PC-9 (cell line): ENCODE results near the gene VEZT. TPM values are rescaled to one million over a fixed set of nuclear protein-coding genes. Genes with fewer than 3 reads are reported as not detected.

ENCODE experiments used
- BruUV-seq: library from RNA; stranded (reverse); fragments of 400-500 nt; replicated peaks from 2 replicates; lab custom pipeline; 2021; lab: Mats Ljungman, UMichigan
- CTCF ChIA-PET: fragments of 300-600 bp; sonication (Branson Sonifier 250); formaldehyde crosslinking; loops from one replicate; lab custom pipeline; 2022; ENCODE audit warnings: antibody characterized with exemption; lab: Charles Lee
- POLR2A ChIA-PET: fragments of 300-600 bp; sonication (Branson Sonifier 250); formaldehyde crosslinking; loops from one replicate; lab custom pipeline; 2022; ENCODE audit warnings: antibody characterized with exemption; ENCODE audit not compliant: unreplicated experiment; lab: Charles Lee
- DNase-seq, 2 experiments: peaks; one replicate each; pipeline versions ENCODE4 v3.0.0 to v3.0.0-alpha.2; 2015 to 2022; ENCODE audit warnings: mixed read lengths in 1 of 2
- H2AFZ ChIP-seq: fragments of 200-600 bp; sonication (generic); 2 replicates; pipeline ENCODE4 v1.8.1; 2017; ENCODE audit warnings: antibody characterized with exemption
- H3F3A ChIP-seq: fragments of 200-600 bp; sonication (generic); 2 replicates; pipeline ENCODE4 v1.8.1; 2017; ENCODE audit warnings: antibody characterized with exemption, mild to moderate bottlenecking, low read depth; ENCODE audit not compliant: insufficient read depth
- H3K27ac ChIP-seq: fragments of 200-600 bp; sonication (generic); 2 replicates; pipeline ENCODE4 v1.6.1; 2016; ENCODE audit warnings: mixed run types
- H3K27me3 ChIP-seq: fragments of 200-600 bp; sonication (generic); 2 replicates; pipeline ENCODE4 v1.6.1; 2016; ENCODE audit warnings: low read depth, mixed run types; ENCODE audit not compliant: insufficient read depth
- H3K36me3 ChIP-seq: fragments of 200-600 bp; sonication (generic); 2 replicates; pipeline ENCODE4 v1.6.1; 2016; ENCODE audit warnings: low read depth, mixed run types
- H3K4me1 ChIP-seq: fragments of 200-600 bp; sonication (generic); replicated peaks from 2 replicates; pipeline ENCODE4 v1.6.1; 2016; ENCODE audit warnings: mixed run types; ENCODE audit not compliant: insufficient read depth
- H3K4me2 ChIP-seq: fragments of 200-600 bp; sonication (generic); 2 replicates; pipeline ENCODE4 v1.6.1; 2017; ENCODE audit warnings: mixed run types
- H3K4me3 ChIP-seq: fragments of 200-600 bp; sonication (generic); 2 replicates; pipeline ENCODE4 v1.6.1; 2016; ENCODE audit warnings: mixed run types
- H3K79me2 ChIP-seq: fragments of 200-600 bp; sonication (generic); 2 replicates; pipeline ENCODE4 v1.6.1; 2017; ENCODE audit warnings: low read depth, mixed run types
- H3K9me2 ChIP-seq: fragments of 200-600 bp; sonication (generic); 2 replicates; pipeline ENCODE4 v1.8.1; 2017; ENCODE audit warnings: mild to moderate bottlenecking; ENCODE audit not compliant: insufficient read depth
- H3K9me3 ChIP-seq: fragments of 200-600 bp; sonication (generic); 2 replicates; pipeline ENCODE4 v1.8.1; 2016; ENCODE audit warnings: low read depth; ENCODE audit not compliant: insufficient read depth
- H4K20me1 ChIP-seq: fragments of 200-600 bp; sonication (generic); 2 replicates; pipeline ENCODE4 v1.8.1; 2017; ENCODE audit not compliant: insufficient read depth
- CTCF ChIP-seq: fragments of 200-600 bp; sonication (generic); conservative IDR thresholded peaks from 2 replicates; pipeline ENCODE4 v1.6.1; 2017; ENCODE audit warnings: mixed run types, antibody characterized with exemption, mild to moderate bottlenecking, moderate library complexity
- EZH2 ChIP-seq: fragments of 200-600 bp; sonication (generic); IDR thresholded peaks from 2 replicates; pipeline ENCODE4 v1.8.0; 2017; ENCODE audit warnings: antibody characterized with exemption, low read depth
- intact Hi-C: fragments of 100-400 bp; cut with micrococcal nuclease; formaldehyde crosslinking; loops from one replicate; pipeline ENCODE4 v1.10.0; 2022; ENCODE audit not compliant: unreplicated experiment
- total RNA-seq: library from RNA; stranded (reverse); gene quantifications from 2 replicates; pipeline ENCODE4 v1.2.3, GENCODE V29; 2021

The VEZT gene
- total RNA-seq, 1 experiment from 2014 or later, result 46.8 TPM

DNA sequence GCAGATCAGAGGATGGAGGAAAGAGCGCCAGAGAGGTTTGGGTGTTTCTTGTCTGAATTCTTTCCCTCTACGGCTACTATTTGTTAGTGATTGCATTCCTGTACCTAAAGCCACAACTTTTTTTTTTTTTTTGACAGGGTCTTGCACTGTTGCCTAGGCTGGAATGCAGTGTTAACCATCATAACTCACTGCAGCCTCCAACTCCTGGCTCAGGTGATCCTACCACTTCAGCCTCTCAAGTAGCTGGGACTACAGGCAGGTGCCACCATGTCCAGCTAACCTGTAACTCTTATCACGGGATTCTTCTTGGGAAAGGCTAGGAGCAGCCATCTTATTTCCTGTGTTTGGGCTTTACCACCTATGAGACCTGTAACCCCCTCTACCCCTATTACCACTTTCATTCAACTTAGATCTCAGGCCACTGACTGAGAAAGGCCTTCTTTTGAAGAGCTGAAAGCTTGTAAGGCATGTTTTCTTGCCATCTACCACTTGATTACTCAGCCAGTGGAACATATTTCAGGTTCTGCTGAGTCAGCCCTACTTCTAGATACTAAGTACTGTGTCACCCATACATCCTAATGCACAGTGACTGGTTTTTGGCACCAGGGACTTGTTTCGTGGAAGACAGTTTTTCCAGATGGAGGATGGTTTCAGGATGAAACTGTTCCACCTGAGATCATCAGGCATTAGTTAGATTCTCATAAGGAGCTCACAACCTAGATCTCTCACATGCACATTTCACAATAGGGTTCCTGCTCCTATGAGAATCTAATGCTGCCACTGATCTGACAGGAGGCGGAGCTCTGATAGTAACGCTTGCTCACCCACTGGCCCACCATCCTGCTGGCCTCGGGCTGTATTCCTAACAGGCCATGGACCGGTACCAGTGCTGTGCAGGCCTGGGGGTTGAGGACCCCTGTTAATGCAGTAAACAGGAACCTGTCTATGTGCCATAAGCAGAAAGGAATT is 6.9 kb downstream of the VEZT start:
- H3K9me2 ChIP-seq, result no peaks in the 10 kb centered on the region
- no peak overlapping the region for H2AFZ ChIP-seq
- H3K9me3 ChIP-seq, result no peaks in the 10 kb centered on the region
- TF ChIP-seq EZH2 (no peak), CTCF (no peak)
- H3K79me2 ChIP-seq, result peaks cover 97% of the 10 kb centered on the region
- H3K4me3 ChIP-seq, result no peak overlapping the region
- intact Hi-C loops, result no loop called here
- DNase-seq, result no peak
- CTCF ChIA-PET, result interaction anchor here (0.6 kb wide), 1 partner anchor 746 kb away, joined by 4 read pairs; no protein-coding TSS in a partner anchor
- BruUV-seq, result no TSS peak
- H3K27ac ChIP-seq, result no peak overlapping the region
- peaks cover 28% of the 10 kb centered on the region for H3K4me1 ChIP-seq
- peaks cover 7% of the 10 kb centered on the region; the same call in 1 of the 2 replicates for H4K20me1 ChIP-seq
- H3K4me2 ChIP-seq, result no peak overlapping the region
- H3K27me3 ChIP-seq, result no peaks in the 10 kb centered on the region
- POLR2A ChIA-PET, result no interaction called here
- H3K36me3 ChIP-seq, result peaks cover 31% of the 10 kb centered on the region
- H3F3A ChIP-seq, result no peaks in the 10 kb centered on the region

DNA sequence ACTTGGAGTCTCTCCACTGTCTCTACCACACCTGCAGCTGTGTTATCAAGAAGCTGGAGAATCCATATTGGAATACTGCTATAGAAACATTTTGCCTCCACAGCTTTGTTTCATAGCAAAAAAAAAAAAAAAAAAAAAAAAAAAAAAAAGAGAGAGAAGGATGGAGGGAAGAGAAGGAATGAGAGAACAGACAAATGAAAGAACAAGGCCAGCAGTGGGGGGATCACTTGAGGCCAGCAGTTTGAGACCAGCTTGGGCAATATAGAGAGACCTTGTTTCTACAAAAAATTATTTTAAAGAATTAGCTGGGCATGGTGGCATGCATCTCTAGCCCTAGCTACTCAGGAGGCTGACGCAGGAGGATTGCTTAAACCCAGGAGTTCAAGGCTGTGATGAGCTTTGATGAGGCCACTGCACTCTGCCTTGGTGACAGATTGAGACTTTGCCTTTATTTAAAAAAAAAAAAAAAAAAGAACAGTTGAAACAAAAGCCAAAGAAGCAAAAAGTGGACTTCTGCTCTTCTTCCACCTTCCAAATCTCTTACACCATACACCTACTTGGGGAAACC is 8.1 kb downstream of the VEZT start:
- POLR2A ChIA-PET, result interaction anchor here (0.6 kb wide), 3 partner anchors 8 to 498 kb away, joined by 3 to 24 read pairs (median 15); partner anchors contain the start of gene FGD6
- Histone ChIP-seq H4K20me1 (0 out of 2 replicates have a peak, but pooled peaks cover 6% of the 10 kb centered on the region), H3K9me3 (no peaks in the 10 kb centered on the region), H3K4me2 (no peak overlapping the region), H3K9me2 (no peaks in the 10 kb centered on the region), H3K4me3 (no peak overlapping the region), H3K27ac (no peak overlapping the region), H3K79me2 (peaks cover 97% of the 10 kb centered on the region), H3K4me1 (peaks cover 18% of the 10 kb centered on the region), H3K27me3 (no peaks in the 10 kb centered on the region), H3K36me3 (peaks cover 20% of the 10 kb centered on the region), H2AFZ (no peak overlapping the region), H3F3A (no peaks in the 10 kb centered on the region)
- DNase-seq, result no peak
- CTCF ChIA-PET, result interaction anchor here (0.6 to 0.7 kb wide), 4 partner anchors 79 to 1481 kb away, joined by 3 to 12 read pairs (median 4); no protein-coding TSS in a partner anchor
- TF ChIP-seq EZH2 (no peak), CTCF (no peak)
- intact Hi-C loops, result no loop called here
- no TSS peak for BruUV-seq

- no peak for DNase-seq
- POLR2A ChIA-PET, result no interaction called here
- CTCF ChIA-PET, result no interaction called here
- no peaks in the 10 kb centered on the region for H3K9me2 ChIP-seq
- no peaks in the 10 kb centered on the region for H3K9me3 ChIP-seq
- TF ChIP-seq EZH2 (no peak), CTCF (no peak)
- H3K79me2 ChIP-seq, result peaks cover 97% of the 10 kb centered on the region
- H3K27ac ChIP-seq, result no peak overlapping the region
- BruUV-seq, result no TSS peak
- H3F3A ChIP-seq, result peaks cover 6% of the 10 kb centered on the region; the same call in 1 of the 2 replicates
- H2AFZ ChIP-seq, result no peak overlapping the region
- intact Hi-C loops, result no loop called here
- no peak overlapping the region for H3K4me2 ChIP-seq
- H4K20me1 ChIP-seq, result 0 out of 2 replicates have a peak, but pooled peaks cover 6% of the 10 kb centered on the region
- peaks cover 18% of the 10 kb centered on the region; the same call in 1 of the 2 replicates for H3K36me3 ChIP-seq
- H3K4me3 ChIP-seq, result no peak overlapping the region
- H3K4me1 ChIP-seq, result peaks cover 7% of the 10 kb centered on the region; the same call in 1 of the 2 replicates
- H3K27me3 ChIP-seq, result no peaks in the 10 kb centered on the region
These were observed 10.3 kb downstream of the VEZT start for GRCh38 chr12:95227818-95228356.
